PC-3 (cell line): ENCODE data around the gene ZBTB49.

Experiments
- CTCF ChIP-seq: fragments of 300-600 bp; sonication (generic); conservative IDR thresholded peaks from 2 replicates; pipeline ENCODE4 v1.5.1; 2017; ENCODE audit warnings: antibody characterized with exemption, low read depth, mild to moderate bottlenecking, low read length
- EZH2 ChIP-seq: fragments of 300-600 bp; sonication (generic); IDR thresholded peaks from one replicate; pipeline ENCODE4 v1.6.1; 2017; ENCODE audit warnings: antibody characterized with exemption, mild to moderate bottlenecking, low read length; ENCODE audit not compliant: unreplicated experiment
- EZH2phosphoT487 ChIP-seq: fragments of 300-600 bp; sonication (generic); IDR thresholded peaks from 2 replicates; pipeline ENCODE4 v1.6.1; 2018; ENCODE audit warnings: mild to moderate bottlenecking, antibody characterized with exemption, low read length, borderline replicate concordance

GRCh38 chr4:4302001-4302400 is 11.9 kb downstream of the ZBTB49 start:
- TF ChIP-seq CTCF: no peak
- no peak for TF ChIP-seq EZH2
- no peak for TF ChIP-seq EZH2phosphoT487
